GM19395 (cell line): ENCODE data around the gene CIDEB.

ENCODE experiments used
- ATAC-seq: cut with Tn5 transposase; IDR thresholded peaks from one replicate; pipeline ENCODE4 v1.9.1; 2021; ENCODE audit warnings: mild to moderate bottlenecking, moderate library complexity; ENCODE audit not compliant: unreplicated experiment

The CIDEB gene

GRCh38 chr14:24256960-24257359 lies 50.8 kb downstream of the CIDEB start:
- no peak for ATAC-seq

- no peak for ATAC-seq
These were observed 51.7 kb downstream of the CIDEB start for GRCh38 chr14:24255931-24256711.

- no peak for ATAC-seq
These were observed 52.3 kb downstream of the CIDEB start for GRCh38 chr14:24255438-24255837.
